Panc1 (cell line): ENCODE data around the gene MORC2. TPM values are rescaled to one million over a fixed set of nuclear protein-coding genes. Genes with fewer than 3 reads are reported as not detected.

Experiments used
- ATAC-seq: fragments of 200-7000 bp; cut with Tn5 transposase; 2 replicates; pipeline ENCODE4 v1.9.1; 2020; ENCODE audit warnings: mild to moderate bottlenecking, moderate library complexity
- BruUV-seq: library from RNA; stranded (reverse); fragments of 400-500 nt; replicated peaks from 2 replicates; lab custom pipeline; 2021; lab: Mats Ljungman, UMichigan
- CTCF ChIA-PET: fragments of 300-600 bp; sonication (Branson Sonifier 250); formaldehyde crosslinking; loops from one replicate; lab custom pipeline; 2022; ENCODE audit warnings: antibody characterized with exemption; lab: Charles Lee
- POLR2A ChIA-PET: fragments of 300-600 bp; sonication (Branson Sonifier 250); formaldehyde crosslinking; loops from one replicate; lab custom pipeline; 2022; ENCODE audit warnings: antibody characterized with exemption; lab: Charles Lee
- DNase-seq: peaks from one replicate; pipeline ENCODE4 v3.0.0-alpha.2; 2010; ENCODE audit warnings: low read depth, low spot score
- H3K27ac ChIP-seq: 2 replicates; pipeline ENCODE4 v1.5.1; 2011; ENCODE audit warnings: mild to moderate bottlenecking, low read length, inconsistent platforms
- H3K27me3 ChIP-seq: fragments of 200-500 bp; sonication (Bioruptor generic); 2 replicates; pipeline ENCODE4 v1.6.0; 2014; ENCODE audit warnings: low read length, inconsistent platforms; ENCODE audit not compliant: control insufficient read depth, insufficient read depth
- H3K36me3 ChIP-seq: fragments of 200-500 bp; sonication (Bioruptor generic); 2 replicates; pipeline ENCODE4 v1.5.1; 2014; ENCODE audit warnings: inconsistent platforms, mild to moderate bottlenecking, low read length, moderate library complexity; ENCODE audit not compliant: control insufficient read depth, insufficient read depth
- H3K4me1 ChIP-seq: 2 replicates; pipeline ENCODE4 v1.5.1; 2011; ENCODE audit warnings: inconsistent platforms, mild to moderate bottlenecking, low read length, moderate library complexity; ENCODE audit not compliant: control insufficient read depth, insufficient read depth
- H3K4me3 ChIP-seq, 2 experiments: 2 replicates each; pipeline ENCODE4 v1.5.1; 2011 to 2012; ENCODE audit warnings: low read depth in 2 of 2, low read length in 2 of 2, mild to moderate bottlenecking in 2 of 2, inconsistent platforms in 1 of 2, moderate library complexity in 1 of 2
- H3K9me3 ChIP-seq: fragments of 200-500 bp; sonication (Bioruptor generic); 2 replicates; pipeline ENCODE4 v1.5.1; 2014; ENCODE audit warnings: low read depth, mild to moderate bottlenecking, inconsistent platforms, low read length, moderate library complexity; ENCODE audit not compliant: control insufficient read depth, insufficient read depth
- CTCF ChIP-seq: fragments of 450-650 bp; IDR thresholded peaks from 2 replicates; pipeline ENCODE4 v1.5.1; 2017; ENCODE audit warnings: mild to moderate bottlenecking
- POLR2AphosphoS5 ChIP-seq: IDR thresholded peaks from 2 replicates; pipeline ENCODE4 v1.6.1; 2012; ENCODE audit warnings: mild to moderate bottlenecking, low read depth, low read length, moderate library complexity
- REST ChIP-seq, 2 experiments: IDR thresholded peaks; 2 replicates each; pipeline ENCODE4 v1.6.1; 2011 to 2012; ENCODE audit warnings: low read depth in 2 of 2, control low read depth in 1 of 2, low read length in 1 of 2, mild to moderate bottlenecking in 1 of 2, moderate library complexity in 1 of 2; ENCODE audit not compliant: insufficient read depth in 1 of 2
- SIN3A ChIP-seq: IDR thresholded peaks from 2 replicates; pipeline ENCODE4 v1.6.1; 2012; ENCODE audit warnings: low read depth, mild to moderate bottlenecking, low read length, moderate library complexity, borderline replicate concordance; ENCODE audit not compliant: insufficient read depth
- TCF7L2 ChIP-seq: IDR thresholded peaks from 2 replicates; pipeline ENCODE4 v1.6.1; 2011; ENCODE audit warnings: mild to moderate bottlenecking, low read depth, low read length, inconsistent platforms
- in situ Hi-C: cut with HindIII; loops from 2 replicates; pipeline ENCODE4 v1.10.0; 2016; ENCODE audit warnings: low sequenced_read_pairs, low pct_unique_long_range_greater_than_20kb
- intact Hi-C: fragments of 100-400 bp; cut with micrococcal nuclease; formaldehyde crosslinking; loops from one replicate; pipeline ENCODE4 v1.10.0; 2022; ENCODE audit not compliant: unreplicated experiment
- total RNA-seq: library from RNA; stranded (reverse); gene quantifications from one replicate; pipeline ENCODE4 v1.2.1, GENCODE V29; 2021; ENCODE audit not compliant: unreplicated experiment

The MORC2 gene
- total RNA-seq, 1 experiment from 2014 or later: 31.5 TPM

GRCh38 chr22:30930228-30930627, 38.3 kb downstream of the MORC2 start:
- DNase-seq (no peak), ATAC-seq (no peak)
- CTCF ChIA-PET: no interaction called here
- no peaks in the 10 kb centered on the region for H3K9me3 ChIP-seq
- H3K4me3 ChIP-seq: no peak overlapping the region
- no peaks in the 10 kb centered on the region for H3K27me3 ChIP-seq
- H3K4me1 ChIP-seq: no peaks in the 10 kb centered on the region
- in situ Hi-C loops (no loop called here), intact Hi-C loops (no loop called here)
- no TSS peak for BruUV-seq
- POLR2A ChIA-PET: no interaction called here
- H3K27ac ChIP-seq: no peak overlapping the region
- TF ChIP-seq TCF7L2 (no peak), REST (IDR thresholded peaks at IDR 0.05; ENCODE audit: insufficient read depth in 1 of 2, low read depth in 2 of 2, low read length in 1 of 2) (no peak), SIN3A (no peak), POLR2AphosphoS5 (no peak), CTCF (no peak)
- H3K36me3 ChIP-seq: peaks cover 9% of the 10 kb centered on the region

- BruUV-seq: no TSS peak
- TF ChIP-seq SIN3A (no peak), POLR2AphosphoS5 (no peak)
- ChIA-PET POLR2A (no interaction called here), CTCF (no interaction called here)
- H3K36me3 ChIP-seq: peaks cover 9% of the 10 kb centered on the region
- intact Hi-C loops: no loop called here
- H3K4me3 ChIP-seq: no peak overlapping the region
- ATAC-seq: no peak
- DNase-seq: no peak
- H3K9me3 ChIP-seq: no peaks in the 10 kb centered on the region
- H3K27me3 ChIP-seq: no peaks in the 10 kb centered on the region
- no peak overlapping the region for H3K27ac ChIP-seq
- no peaks in the 10 kb centered on the region for H3K4me1 ChIP-seq
- in situ Hi-C loops: no loop called here
These were observed 40.2 kb downstream of the MORC2 start for GRCh38 chr22:30928401-30928800.

GRCh38 chr22:30927806-30928205, 40.8 kb downstream of the MORC2 start:
- no peak overlapping the region for H3K4me3 ChIP-seq
- BruUV-seq: no TSS peak
- CTCF ChIA-PET: no interaction called here
- H3K27ac ChIP-seq: no peak overlapping the region
- H3K27me3 ChIP-seq: no peaks in the 10 kb centered on the region
- DNase-seq: no peak
- H3K9me3 ChIP-seq: no peaks in the 10 kb centered on the region
- intact Hi-C loops (no loop called here), in situ Hi-C loops (no loop called here)
- ATAC-seq: no peak
- H3K36me3 ChIP-seq: peaks cover 9% of the 10 kb centered on the region
- H3K4me1 ChIP-seq: no peaks in the 10 kb centered on the region
- POLR2A ChIA-PET: no interaction called here
- TF ChIP-seq CTCF (no peak), SIN3A (no peak), POLR2AphosphoS5 (no peak), REST (IDR thresholded peaks at IDR 0.05; ENCODE audit: insufficient read depth in 1 of 2, low read depth in 2 of 2, low read length in 1 of 2) (no peak), TCF7L2 (no peak)
